Loucy (cell line): ENCODE results near the gene SNRNP200.
A peak's percentile ranks its signal among the peaks of the same experiment; 100 is the strongest.

Experiments
- H2AFZ ChIP-seq: fragments of 200-600 bp; sonication (generic); 2 replicates; pipeline ENCODE4 v1.6.0; 2016; ENCODE audit warnings: antibody characterized with exemption, mild to moderate bottlenecking, low read length, moderate library complexity
- H3F3A ChIP-seq: fragments of 200-600 bp; 2 replicates; pipeline ENCODE4 v1.6.0; 2016; ENCODE audit warnings: antibody characterized with exemption, low read depth, mild to moderate bottlenecking
- H3K27me3 ChIP-seq: fragments of 200-600 bp; sonication (generic); 2 replicates; pipeline ENCODE4 v1.6.1; 2014; ENCODE audit warnings: low read length, mild to moderate bottlenecking; ENCODE audit not compliant: insufficient read depth, poor library complexity, severe bottlenecking
- H3K36me3 ChIP-seq: fragments of 200-600 bp; sonication (generic); 2 replicates; pipeline ENCODE4 v1.6.1; 2016; ENCODE audit warnings: low read length; ENCODE audit not compliant: insufficient read depth
- H3K4me1 ChIP-seq: fragments of 200-600 bp; sonication (generic); 2 replicates; pipeline ENCODE4 v1.5.1; 2014; ENCODE audit warnings: low read length, mild to moderate bottlenecking; ENCODE audit not compliant: insufficient read depth, poor library complexity, severe bottlenecking
- H3K4me2 ChIP-seq: fragments of 200-600 bp; sonication (generic); 2 replicates; pipeline ENCODE4 v1.6.0; 2014; ENCODE audit warnings: antibody characterized with exemption, low read length, low read depth, mild to moderate bottlenecking; ENCODE audit not compliant: poor library complexity, severe bottlenecking
- H3K4me3 ChIP-seq: fragments of 200-600 bp; sonication (generic); 2 replicates; pipeline ENCODE4 v1.5.1; 2014; ENCODE audit warnings: low read length, mild to moderate bottlenecking, mixed read lengths; ENCODE audit not compliant: poor library complexity, severe bottlenecking
- H3K79me2 ChIP-seq: fragments of 200-600 bp; sonication (generic); 2 replicates; pipeline ENCODE4 v1.6.1; 2014; ENCODE audit warnings: low read length; ENCODE audit not compliant: insufficient read depth
- H3K9ac ChIP-seq: fragments of 200-600 bp; sonication (generic); 2 replicates; pipeline ENCODE4 v1.6.0; 2014; ENCODE audit warnings: mild to moderate bottlenecking, low read depth, low read length, moderate library complexity; ENCODE audit not compliant: poor library complexity, severe bottlenecking
- H3K9me2 ChIP-seq: fragments of 200-600 bp; sonication (generic); replicated peaks from 2 replicates; pipeline ENCODE4 v1.6.1; 2016; ENCODE audit warnings: low read depth, low read length, mixed read lengths
- H3K9me3 ChIP-seq: fragments of 200-600 bp; sonication (generic); 2 replicates; pipeline ENCODE4 v1.6.1; 2014; ENCODE audit warnings: mild to moderate bottlenecking, antibody characterized with exemption, low read length, low read depth; ENCODE audit not compliant: insufficient read depth
- H4K20me1 ChIP-seq: fragments of 200-600 bp; sonication (generic); 2 replicates; pipeline ENCODE4 v1.6.0; 2014; ENCODE audit warnings: antibody characterized with exemption, low read length, mild to moderate bottlenecking; ENCODE audit not compliant: insufficient read depth, poor library complexity, severe bottlenecking
- CTCF ChIP-seq: fragments of 200-600 bp; sonication (generic); conservative IDR thresholded peaks from 2 replicates; pipeline ENCODE4 v1.5.1; 2014; ENCODE audit warnings: mild to moderate bottlenecking, antibody characterized with exemption, low read length
- EZH2phosphoT487 ChIP-seq: fragments of 200-600 bp; IDR thresholded peaks from 2 replicates; pipeline ENCODE4 v1.6.1; 2018; ENCODE audit warnings: antibody characterized with exemption, mild to moderate bottlenecking, moderate library complexity, borderline replicate concordance

SNRNP200 gene

GRCh38 chr2:96316999-96317398, 11.7 kb upstream of the SNRNP200 start:
- no peaks in the 10 kb centered on the region for H3K9me2 ChIP-seq
- peaks cover 14% of the 10 kb centered on the region for H3K79me2 ChIP-seq
- no peak overlapping the region for H2AFZ ChIP-seq
- H3F3A ChIP-seq, result no peaks in the 10 kb centered on the region
- H3K9me3 ChIP-seq, result no peaks in the 10 kb centered on the region
- H3K36me3 ChIP-seq, result no peaks in the 10 kb centered on the region
- H3K9ac ChIP-seq, result no peak overlapping the region
- H3K27me3 ChIP-seq, result no peaks in the 10 kb centered on the region
- TF ChIP-seq EZH2phosphoT487 (no peak), CTCF (no peak)
- no peaks in the 10 kb centered on the region for H4K20me1 ChIP-seq
- no peak overlapping the region for H3K4me2 ChIP-seq
- peaks cover 44% of the 10 kb centered on the region for H3K4me1 ChIP-seq
- no peak overlapping the region for H3K4me3 ChIP-seq

- Histone ChIP-seq H3F3A (no peaks in the 10 kb centered on the region), H3K36me3 (no peaks in the 10 kb centered on the region), H3K9ac (peak overlapping the region; percentile 63), H4K20me1 (no peaks in the 10 kb centered on the region), H2AFZ (peak overlapping the region; percentile 69), H3K4me3 (peak overlapping the region; percentile 63), H3K4me2 (peak overlapping the region; percentile 68), H3K9me2 (no peaks in the 10 kb centered on the region), H3K9me3 (no peaks in the 10 kb centered on the region), H3K27me3 (no peaks in the 10 kb centered on the region), H3K79me2 (peaks cover 6% of the 10 kb centered on the region), H3K4me1 (peaks cover 40% of the 10 kb centered on the region)
- no peak for TF ChIP-seq CTCF
- no peak for TF ChIP-seq EZH2phosphoT487
These were observed 10.2 kb upstream of the SNRNP200 start for GRCh38 chr2:96315400-96316071.

- peak overlapping the region; percentile 63 for H3K4me3 ChIP-seq
- peak overlapping the region; percentile 63 for H3K9ac ChIP-seq
- H3K79me2 ChIP-seq, result peaks cover under 1% of the 10 kb centered on the region; the same call in 1 of the 2 replicates
- peak overlapping the region; percentile 68 for H3K4me2 ChIP-seq
- no peaks in the 10 kb centered on the region for H3F3A ChIP-seq
- H3K27me3 ChIP-seq, result no peaks in the 10 kb centered on the region
- H3K9me2 ChIP-seq, result no peaks in the 10 kb centered on the region
- H3K9me3 ChIP-seq, result no peaks in the 10 kb centered on the region
- no peak overlapping the region for H2AFZ ChIP-seq
- no peaks in the 10 kb centered on the region for H4K20me1 ChIP-seq
- peaks cover 36% of the 10 kb centered on the region for H3K4me1 ChIP-seq
- TF ChIP-seq EZH2phosphoT487 (no peak), CTCF (no peak)
- H3K36me3 ChIP-seq, result no peaks in the 10 kb centered on the region
These were observed 9.7 kb upstream of the SNRNP200 start for GRCh38 chr2:96315005-96315399.
